ENCODE measurements around the gene SLC24A4. TPM values are rescaled to one million over a fixed set of nuclear protein-coding genes. Genes with fewer than 3 reads are reported as not detected.

Gene SLC24A4
- polyA plus RNA-seq, 1 donor from 2014 or later: 0.17 TPM

DNA sequence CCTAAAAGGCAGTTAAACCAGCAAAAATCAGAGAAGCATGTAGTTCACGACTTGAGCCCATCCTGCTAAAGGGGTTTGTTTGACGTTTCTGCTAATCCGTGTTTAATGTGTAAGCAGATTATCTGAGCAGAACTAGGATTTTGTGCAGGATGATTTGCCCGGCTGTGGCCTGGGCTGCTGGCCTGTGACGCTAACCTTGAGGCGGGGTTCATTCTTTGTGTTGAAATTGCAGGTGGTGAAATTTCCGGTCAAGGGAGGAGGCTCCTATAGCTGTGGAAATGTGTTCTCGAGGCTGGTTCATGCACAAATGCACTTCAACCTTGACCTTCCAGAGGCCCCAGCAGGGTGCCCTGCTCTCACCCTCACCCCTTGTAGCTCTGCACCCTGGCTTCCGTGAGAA, 63.7 kb downstream of the SLC24A4 start:
- Histone ChIP-seq H3K4me3 (ENCODE audit: low read length) (no peak overlapping the region), H3K9me3 (ENCODE audit: low read length) (peaks cover 3% of the 10 kb centered on the region), H3K79me2 (replicated peaks; ENCODE audit: insufficient read depth, low read length) (no peaks in the 10 kb centered on the region), H3K27me3 (ENCODE audit: insufficient read depth, low read depth, low read length) (no peaks in the 10 kb centered on the region), H4K20me1 (ENCODE audit: insufficient read depth) (no peaks in the 10 kb centered on the region), H2AFZ (ENCODE audit: low read depth, low read length) (no peak overlapping the region), H3K9ac (ENCODE audit: low read length) (no peak overlapping the region), H3K4me2 (ENCODE audit: low read length) (no peak overlapping the region), H3K36me3 (ENCODE audit: insufficient read depth, low read length) (no peaks in the 10 kb centered on the region), H3F3A (ENCODE audit: insufficient read depth, low read length, poor library complexity, severe bottlenecking) (no peaks in the 10 kb centered on the region), H3K9me2 (ENCODE audit: insufficient read depth, low read length) (no peaks in the 10 kb centered on the region), H3K27ac (ENCODE audit: low read length) (no peak overlapping the region)
- TF ChIP-seq MXI1 (conservative IDR thresholded peaks at IDR 0.05; ENCODE audit: poor library complexity, severe bottlenecking) (no peak), TAF1 (IDR thresholded peaks at IDR 0.05; ENCODE audit: low read depth) (no peak)

DNA sequence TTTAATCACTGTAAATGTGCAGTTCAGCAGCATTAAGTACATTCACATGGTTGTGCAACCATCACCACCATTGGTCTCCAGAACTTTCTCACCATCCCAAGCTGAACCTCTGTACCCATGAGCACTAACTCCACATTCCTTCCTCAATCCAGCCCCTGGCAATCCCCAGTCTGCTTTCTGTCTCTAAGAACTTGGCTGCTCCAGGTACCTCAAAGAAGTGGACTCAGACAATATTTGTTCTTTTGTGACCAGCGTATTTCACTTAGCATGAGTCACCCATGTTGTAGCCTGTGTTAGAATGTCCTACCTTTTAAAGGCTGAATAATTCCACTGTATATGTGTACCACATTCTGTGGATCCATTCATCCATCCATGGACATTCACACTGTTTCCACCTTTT, 64.6 kb downstream of the SLC24A4 start:
- TF ChIP-seq SMC3 (conservative IDR thresholded peaks at IDR 0.05; ENCODE audit: poor library complexity) (no peak), EP300 (conservative IDR thresholded peaks at IDR 0.05; ENCODE audit: poor library complexity, severe bottlenecking) (no peak), EZH2 (IDR thresholded peaks at IDR 0.05; ENCODE audit: borderline replicate concordance, insufficient read depth, low read length, poor library complexity, severe bottlenecking) (no peak), POLR2AphosphoS5 (IDR thresholded peaks at IDR 0.05) (no peak), TAF1 (IDR thresholded peaks at IDR 0.05; ENCODE audit: low read depth) (no peak), RAD21 (conservative IDR thresholded peaks at IDR 0.05) (no peak), MXI1 (conservative IDR thresholded peaks at IDR 0.05; ENCODE audit: poor library complexity, severe bottlenecking) (no peak)
- TF ChIP-seq, protein P1, sequence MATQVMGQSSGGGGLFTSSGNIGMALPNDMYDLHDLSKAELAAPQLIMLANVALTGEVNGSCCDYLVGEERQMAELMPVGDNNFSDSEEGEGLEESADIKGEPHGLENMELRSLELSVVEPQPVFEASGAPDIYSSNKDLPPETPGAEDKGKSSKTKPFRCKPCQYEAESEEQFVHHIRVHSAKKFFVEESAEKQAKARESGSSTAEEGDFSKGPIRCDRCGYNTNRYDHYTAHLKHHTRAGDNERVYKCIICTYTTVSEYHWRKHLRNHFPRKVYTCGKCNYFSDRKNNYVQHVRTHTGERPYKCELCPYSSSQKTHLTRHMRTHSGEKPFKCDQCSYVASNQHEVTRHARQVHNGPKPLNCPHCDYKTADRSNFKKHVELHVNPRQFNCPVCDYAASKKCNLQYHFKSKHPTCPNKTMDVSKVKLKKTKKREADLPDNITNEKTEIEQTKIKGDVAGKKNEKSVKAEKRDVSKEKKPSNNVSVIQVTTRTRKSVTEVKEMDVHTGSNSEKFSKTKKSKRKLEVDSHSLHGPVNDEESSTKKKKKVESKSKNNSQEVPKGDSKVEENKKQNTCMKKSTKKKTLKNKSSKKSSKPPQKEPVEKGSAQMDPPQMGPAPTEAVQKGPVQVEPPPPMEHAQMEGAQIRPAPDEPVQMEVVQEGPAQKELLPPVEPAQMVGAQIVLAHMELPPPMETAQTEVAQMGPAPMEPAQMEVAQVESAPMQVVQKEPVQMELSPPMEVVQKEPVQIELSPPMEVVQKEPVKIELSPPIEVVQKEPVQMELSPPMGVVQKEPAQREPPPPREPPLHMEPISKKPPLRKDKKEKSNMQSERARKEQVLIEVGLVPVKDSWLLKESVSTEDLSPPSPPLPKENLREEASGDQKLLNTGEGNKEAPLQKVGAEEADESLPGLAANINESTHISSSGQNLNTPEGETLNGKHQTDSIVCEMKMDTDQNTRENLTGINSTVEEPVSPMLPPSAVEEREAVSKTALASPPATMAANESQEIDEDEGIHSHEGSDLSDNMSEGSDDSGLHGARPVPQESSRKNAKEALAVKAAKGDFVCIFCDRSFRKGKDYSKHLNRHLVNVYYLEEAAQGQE (IDR thresholded peaks at IDR 0.05; ENCODE audit: borderline replicate concordance): no peak
- TF ChIP-seq, protein P2, sequence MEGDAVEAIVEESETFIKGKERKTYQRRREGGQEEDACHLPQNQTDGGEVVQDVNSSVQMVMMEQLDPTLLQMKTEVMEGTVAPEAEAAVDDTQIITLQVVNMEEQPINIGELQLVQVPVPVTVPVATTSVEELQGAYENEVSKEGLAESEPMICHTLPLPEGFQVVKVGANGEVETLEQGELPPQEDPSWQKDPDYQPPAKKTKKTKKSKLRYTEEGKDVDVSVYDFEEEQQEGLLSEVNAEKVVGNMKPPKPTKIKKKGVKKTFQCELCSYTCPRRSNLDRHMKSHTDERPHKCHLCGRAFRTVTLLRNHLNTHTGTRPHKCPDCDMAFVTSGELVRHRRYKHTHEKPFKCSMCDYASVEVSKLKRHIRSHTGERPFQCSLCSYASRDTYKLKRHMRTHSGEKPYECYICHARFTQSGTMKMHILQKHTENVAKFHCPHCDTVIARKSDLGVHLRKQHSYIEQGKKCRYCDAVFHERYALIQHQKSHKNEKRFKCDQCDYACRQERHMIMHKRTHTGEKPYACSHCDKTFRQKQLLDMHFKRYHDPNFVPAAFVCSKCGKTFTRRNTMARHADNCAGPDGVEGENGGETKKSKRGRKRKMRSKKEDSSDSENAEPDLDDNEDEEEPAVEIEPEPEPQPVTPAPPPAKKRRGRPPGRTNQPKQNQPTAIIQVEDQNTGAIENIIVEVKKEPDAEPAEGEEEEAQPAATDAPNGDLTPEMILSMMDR (IDR thresholded peaks at IDR 0.05; ENCODE audit: poor library complexity, severe bottlenecking): no peak
- H2AFZ ChIP-seq (ENCODE audit: low read depth, low read length): no peak overlapping the region
- H3K79me2 ChIP-seq (replicated peaks; ENCODE audit: insufficient read depth, low read length): no peaks in the 10 kb centered on the region
- no peak overlapping the region for H3K9ac ChIP-seq (ENCODE audit: low read length)
- H3K9me2 ChIP-seq (ENCODE audit: insufficient read depth, low read length): no peaks in the 10 kb centered on the region
- H3K27me3 ChIP-seq (ENCODE audit: insufficient read depth, low read depth, low read length): no peaks in the 10 kb centered on the region
- H3K4me2 ChIP-seq (ENCODE audit: low read length): no peak overlapping the region
- H3K36me3 ChIP-seq (ENCODE audit: insufficient read depth, low read length): no peaks in the 10 kb centered on the region
- H4K20me1 ChIP-seq (ENCODE audit: insufficient read depth): no peaks in the 10 kb centered on the region
- no peak overlapping the region for H3K4me3 ChIP-seq (ENCODE audit: low read length)
- H3K9me3 ChIP-seq (ENCODE audit: low read length): peaks cover 3% of the 10 kb centered on the region
- no peaks in the 10 kb centered on the region for H3F3A ChIP-seq (ENCODE audit: insufficient read depth, low read length, poor library complexity, severe bottlenecking)
- H3K27ac ChIP-seq (ENCODE audit: low read length): no peak overlapping the region

Data from neural cell (in vitro differentiated cells).